ENCODE results near the gene NLN.

Gene NLN

DNA sequence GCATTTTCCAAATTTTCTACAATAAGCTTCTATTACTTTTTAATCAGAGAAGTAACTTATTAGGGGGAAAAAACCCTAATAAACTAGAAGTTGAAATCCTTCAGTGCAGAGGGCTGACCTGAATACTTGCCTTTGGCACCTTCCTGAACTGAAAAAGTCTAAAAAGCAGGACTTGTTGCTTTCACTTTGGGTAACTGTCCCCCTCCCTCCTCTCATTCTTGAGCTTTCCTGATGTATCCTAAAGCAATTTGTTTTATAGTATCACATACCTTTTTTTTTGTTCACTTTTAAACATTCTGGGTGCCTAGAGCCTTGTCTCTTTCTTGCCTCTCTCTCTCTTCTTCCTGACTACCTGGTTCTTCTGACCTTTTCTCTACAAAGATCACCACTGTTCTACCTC lies 140.4 kb downstream of the NLN start:
- Histone ChIP-seq H3K36me3 (replicated peaks; ENCODE audit: insufficient read depth, low read length) (no peaks in the 10 kb centered on the region), H3K27ac (ENCODE audit: low read length) (no peak overlapping the region)

DNA sequence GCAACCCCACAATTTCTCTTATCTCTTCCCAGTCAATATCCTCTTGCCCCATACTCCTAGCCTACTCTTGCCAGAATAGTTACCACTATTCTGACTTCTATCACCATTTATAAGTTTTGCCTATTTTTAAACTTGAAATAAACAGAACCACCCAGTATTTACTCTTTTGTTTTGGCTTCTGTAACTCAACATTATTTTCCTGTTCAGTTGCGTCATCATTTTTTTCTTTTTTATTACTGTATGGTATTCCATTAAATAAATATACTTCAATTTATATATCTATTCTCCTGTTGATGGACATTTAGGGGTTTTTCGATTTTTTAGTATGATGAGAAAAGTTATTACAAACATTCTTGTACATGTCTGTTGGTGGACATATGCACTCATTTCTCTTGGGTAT lies 141.7 kb downstream of the NLN start:
- no peaks in the 10 kb centered on the region for H3K9me3 ChIP-seq (replicated peaks; ENCODE audit: insufficient read depth, low read length)
- TF ChIP-seq EZH2 (optimal IDR thresholded peaks at IDR 0.05; ENCODE audit: low read depth, low read length) (no peak), EZH2phosphoT487 (IDR thresholded peaks at IDR 0.05; ENCODE audit: low read length) (no peak)
- TF ChIP-seq, protein P1, sequence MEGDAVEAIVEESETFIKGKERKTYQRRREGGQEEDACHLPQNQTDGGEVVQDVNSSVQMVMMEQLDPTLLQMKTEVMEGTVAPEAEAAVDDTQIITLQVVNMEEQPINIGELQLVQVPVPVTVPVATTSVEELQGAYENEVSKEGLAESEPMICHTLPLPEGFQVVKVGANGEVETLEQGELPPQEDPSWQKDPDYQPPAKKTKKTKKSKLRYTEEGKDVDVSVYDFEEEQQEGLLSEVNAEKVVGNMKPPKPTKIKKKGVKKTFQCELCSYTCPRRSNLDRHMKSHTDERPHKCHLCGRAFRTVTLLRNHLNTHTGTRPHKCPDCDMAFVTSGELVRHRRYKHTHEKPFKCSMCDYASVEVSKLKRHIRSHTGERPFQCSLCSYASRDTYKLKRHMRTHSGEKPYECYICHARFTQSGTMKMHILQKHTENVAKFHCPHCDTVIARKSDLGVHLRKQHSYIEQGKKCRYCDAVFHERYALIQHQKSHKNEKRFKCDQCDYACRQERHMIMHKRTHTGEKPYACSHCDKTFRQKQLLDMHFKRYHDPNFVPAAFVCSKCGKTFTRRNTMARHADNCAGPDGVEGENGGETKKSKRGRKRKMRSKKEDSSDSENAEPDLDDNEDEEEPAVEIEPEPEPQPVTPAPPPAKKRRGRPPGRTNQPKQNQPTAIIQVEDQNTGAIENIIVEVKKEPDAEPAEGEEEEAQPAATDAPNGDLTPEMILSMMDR (IDR thresholded peaks at IDR 0.05; ENCODE audit: low read length), result no peak
- DNase-seq, result no peak
- H3K27ac ChIP-seq (ENCODE audit: low read length), result no peak overlapping the region
- no peak overlapping the region for H3K4me3 ChIP-seq (ENCODE audit: low read length)
- no peak overlapping the region for H2AFZ ChIP-seq (ENCODE audit: low read length)
- no peak overlapping the region for H3K9ac ChIP-seq (ENCODE audit: low read length)
- no peaks in the 10 kb centered on the region for H3F3A ChIP-seq (ENCODE audit: insufficient read depth, low read length)
- no peak overlapping the region for H3K4me2 ChIP-seq (ENCODE audit: low read depth, low read length)
- no peaks in the 10 kb centered on the region for H3K27me3 ChIP-seq (replicated peaks; ENCODE audit: insufficient read depth, low read length)
- no peaks in the 10 kb centered on the region for H4K20me1 ChIP-seq (ENCODE audit: insufficient read depth, low read length)
- H3K36me3 ChIP-seq (replicated peaks; ENCODE audit: insufficient read depth, low read length), result no peaks in the 10 kb centered on the region
- peaks cover 4% of the 10 kb centered on the region; the same call in 1 of the 2 replicates for H3K4me1 ChIP-seq (ENCODE audit: low read length)
- no peaks in the 10 kb centered on the region for H3K9me2 ChIP-seq (replicated peaks; ENCODE audit: insufficient read depth, low read length)
- no peaks in the 10 kb centered on the region for H3K79me2 ChIP-seq (ENCODE audit: low read length)

More for the DNA sequence above, 140.4 kb downstream of the NLN start:
- Histone ChIP-seq H3K9ac (ENCODE audit: low read length) (no peak overlapping the region), H3K4me2 (ENCODE audit: low read depth, low read length) (no peak overlapping the region), H3K4me1 (ENCODE audit: low read length) (peaks cover 2% of the 10 kb centered on the region; the same call in 1 of the 2 replicates), H3K79me2 (ENCODE audit: low read length) (no peaks in the 10 kb centered on the region), H3K4me3 (ENCODE audit: low read length) (no peak overlapping the region), H4K20me1 (ENCODE audit: insufficient read depth, low read length) (no peaks in the 10 kb centered on the region), H3K27me3 (replicated peaks; ENCODE audit: insufficient read depth, low read length) (no peaks in the 10 kb centered on the region), H2AFZ (ENCODE audit: low read length) (no peak overlapping the region), H3K9me2 (replicated peaks; ENCODE audit: insufficient read depth, low read length) (no peaks in the 10 kb centered on the region), H3K9me3 (replicated peaks; ENCODE audit: insufficient read depth, low read length) (no peaks in the 10 kb centered on the region), H3F3A (ENCODE audit: insufficient read depth, low read length) (no peaks in the 10 kb centered on the region)
- DNase-seq, result no peak
- TF ChIP-seq EZH2phosphoT487 (IDR thresholded peaks at IDR 0.05; ENCODE audit: low read length), result no peak
- no peak for TF ChIP-seq EZH2 (optimal IDR thresholded peaks at IDR 0.05; ENCODE audit: low read depth, low read length)

DNA sequence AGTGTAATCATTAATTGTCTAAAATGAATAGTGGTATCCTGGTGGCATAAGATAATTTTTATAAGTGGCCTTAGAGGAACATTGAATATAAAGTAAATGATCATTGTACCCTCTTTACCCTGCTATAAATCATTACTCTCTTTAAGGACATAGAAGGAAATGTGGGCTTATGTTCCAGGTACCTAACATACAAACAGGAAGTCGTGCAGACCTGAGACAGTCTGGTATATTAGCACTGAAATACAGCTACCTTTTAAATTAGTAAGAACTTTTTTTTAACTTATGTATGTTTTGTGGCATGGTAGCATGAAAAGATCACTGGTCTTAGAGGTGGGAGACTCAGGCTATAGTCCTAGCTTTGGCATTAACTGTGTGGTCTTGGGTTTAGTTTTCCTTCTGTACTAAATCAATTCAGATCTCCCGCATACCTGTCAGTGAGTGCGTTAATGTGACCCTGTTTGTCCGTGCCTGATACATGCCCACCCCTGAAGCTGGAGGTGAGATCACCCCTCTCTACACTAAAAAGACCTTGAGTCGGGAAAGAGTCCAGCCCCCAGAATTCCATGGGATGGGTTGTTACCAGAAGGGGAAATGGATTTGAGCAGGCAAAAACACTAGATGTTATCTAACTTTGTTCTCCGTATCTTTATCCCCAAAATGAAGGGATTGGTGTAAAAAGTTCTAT lies 145.0 kb downstream of the NLN start:
- H3K79me2 ChIP-seq (ENCODE audit: low read length), result no peaks in the 10 kb centered on the region
- no peak overlapping the region for H2AFZ ChIP-seq (ENCODE audit: low read length)
- no peak overlapping the region for H3K9ac ChIP-seq (ENCODE audit: low read length)
- H3K36me3 ChIP-seq (replicated peaks; ENCODE audit: insufficient read depth, low read length), result no peaks in the 10 kb centered on the region
- no peak overlapping the region for H3K4me3 ChIP-seq (ENCODE audit: low read length)
- DNase-seq, result no peak
- no peak overlapping the region for H3K27ac ChIP-seq (ENCODE audit: low read length)
- peaks cover 4% of the 10 kb centered on the region; the same call in 1 of the 2 replicates for H3K4me1 ChIP-seq (ENCODE audit: low read length)
- H3K9me3 ChIP-seq (replicated peaks; ENCODE audit: insufficient read depth, low read length), result no peaks in the 10 kb centered on the region
- no peak for TF ChIP-seq EZH2 (optimal IDR thresholded peaks at IDR 0.05; ENCODE audit: low read depth, low read length)
- no peak for TF ChIP-seq EZH2phosphoT487 (IDR thresholded peaks at IDR 0.05; ENCODE audit: low read length)
- TF ChIP-seq, protein P1 (IDR thresholded peaks at IDR 0.05; ENCODE audit: low read length), result no peak
- H3K9me2 ChIP-seq (replicated peaks; ENCODE audit: insufficient read depth, low read length), result no peaks in the 10 kb centered on the region
- no peaks in the 10 kb centered on the region for H4K20me1 ChIP-seq (ENCODE audit: insufficient read depth, low read length)
- H3K4me2 ChIP-seq (ENCODE audit: low read depth, low read length), result no peak overlapping the region
- H3F3A ChIP-seq (ENCODE audit: insufficient read depth, low read length), result no peaks in the 10 kb centered on the region
- H3K27me3 ChIP-seq (replicated peaks; ENCODE audit: insufficient read depth, low read length), result no peaks in the 10 kb centered on the region
